ENCODE data around the gene LRRC23. TPM values are rescaled to one million over a fixed set of nuclear protein-coding genes. Genes with fewer than 3 reads are reported as not detected.

Gene LRRC23
- total RNA-seq, 2 experiments from 2014 or later = 5.7 to 6.1 TPM

GRCh38 chr12:6935371-6936193 is 31.0 kb downstream of the LRRC23 start:
- Mint-ChIP-seq H3K4me1 (peaks cover 69% of the 10 kb centered on the region), H3K36me3 (ENCODE audit: low read depth) (peaks cover 38% of the 10 kb centered on the region), H3K27me3 (no peaks in the 10 kb centered on the region), H3K9me3 (no peaks in the 10 kb centered on the region), H3K27ac (peak overlapping the region; percentile 95), H3K4me3 (peak overlapping the region; percentile 88)
- ChIA-PET POLR2A (interaction anchor here (1.0 to 19.4 kb wide), 7 partner anchors 9 to 83 kb away, joined by 4 to 295 read pairs (median 48); partner anchors contain the start of genes ATN1, C12orf57, CDCA3 and PTPN6), CTCF (interaction anchor here (2.4 to 6.5 kb wide), 3 partner anchors 10 to 28 kb away, joined by 15 to 71 read pairs (median 27); partner anchors contain the start of gene ATN1)
- no peak for DNase-seq

DNA sequence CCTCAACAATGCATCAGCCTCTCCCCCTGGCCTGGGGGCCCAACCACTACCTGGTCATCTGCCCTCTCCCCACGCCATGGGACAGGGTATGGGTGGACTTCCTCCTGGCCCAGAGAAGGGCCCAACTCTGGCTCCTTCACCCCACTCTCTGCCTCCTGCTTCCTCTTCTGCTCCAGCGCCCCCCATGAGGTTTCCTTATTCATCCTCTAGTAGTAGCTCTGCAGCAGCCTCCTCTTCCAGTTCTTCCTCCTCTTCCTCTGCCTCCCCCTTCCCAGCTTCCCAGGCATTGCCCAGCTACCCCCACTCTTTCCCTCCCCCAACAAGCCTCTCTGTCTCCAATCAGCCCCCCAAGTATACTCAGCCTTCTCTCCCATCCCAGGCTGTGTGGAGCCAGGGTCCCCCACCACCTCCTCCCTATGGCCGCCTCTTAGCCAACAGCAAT is 31.6 kb downstream of the LRRC23 start:
- Mint-ChIP-seq H3K36me3 (ENCODE audit: low read depth) (peaks cover 38% of the 10 kb centered on the region), H3K4me1 (peaks cover 64% of the 10 kb centered on the region)

GRCh38 chr12:6936636-6937480 is 32.2 kb downstream of the LRRC23 start:
- Mint-ChIP-seq H3K36me3 (ENCODE audit: low read depth) (peaks cover 38% of the 10 kb centered on the region), H3K9me3 (no peaks in the 10 kb centered on the region), H3K27me3 (no peaks in the 10 kb centered on the region), H3K4me3 (peak overlapping the region; percentile 88), H3K27ac (peak overlapping the region; percentile 95), H3K4me1 (peaks cover 61% of the 10 kb centered on the region)
- DNase-seq = peak; percentile 63
- CTCF ChIA-PET = interaction anchor here (0.7 to 6.5 kb wide), 20 partner anchors 8 to 176 kb away, joined by 3 to 71 read pairs (median 10); partner anchors contain the start of genes ATN1, C1RL, LPCAT3 and PTPN6
- POLR2A ChIA-PET = interaction anchor here (0.7 to 19.4 kb wide), 21 partner anchors 10 to 248 kb away, joined by 3 to 295 read pairs (median 6); partner anchors contain the start of genes ATN1, C12orf57, C1RL and CDCA3

More for the DNA sequence above, 31.6 kb downstream of the LRRC23 start:
- H3K9me3 Mint-ChIP-seq = no peaks in the 10 kb centered on the region
- POLR2A ChIA-PET = interaction anchor here (0.7 to 19.4 kb wide), 9 partner anchors 10 to 172 kb away, joined by 4 to 295 read pairs (median 34); partner anchors contain the start of genes ATN1, C12orf57, C1RL and CDCA3
- no peak for DNase-seq
- H3K27ac Mint-ChIP-seq = peak overlapping the region; percentile 95
- no peaks in the 10 kb centered on the region for H3K27me3 Mint-ChIP-seq
- H3K4me3 Mint-ChIP-seq = peak overlapping the region; percentile 88
- CTCF ChIA-PET = interaction anchor here (0.7 to 6.5 kb wide), 3 partner anchors 10 to 27 kb away, joined by 3 to 71 read pairs (median 27); partner anchors contain the start of gene ATN1

DNA sequence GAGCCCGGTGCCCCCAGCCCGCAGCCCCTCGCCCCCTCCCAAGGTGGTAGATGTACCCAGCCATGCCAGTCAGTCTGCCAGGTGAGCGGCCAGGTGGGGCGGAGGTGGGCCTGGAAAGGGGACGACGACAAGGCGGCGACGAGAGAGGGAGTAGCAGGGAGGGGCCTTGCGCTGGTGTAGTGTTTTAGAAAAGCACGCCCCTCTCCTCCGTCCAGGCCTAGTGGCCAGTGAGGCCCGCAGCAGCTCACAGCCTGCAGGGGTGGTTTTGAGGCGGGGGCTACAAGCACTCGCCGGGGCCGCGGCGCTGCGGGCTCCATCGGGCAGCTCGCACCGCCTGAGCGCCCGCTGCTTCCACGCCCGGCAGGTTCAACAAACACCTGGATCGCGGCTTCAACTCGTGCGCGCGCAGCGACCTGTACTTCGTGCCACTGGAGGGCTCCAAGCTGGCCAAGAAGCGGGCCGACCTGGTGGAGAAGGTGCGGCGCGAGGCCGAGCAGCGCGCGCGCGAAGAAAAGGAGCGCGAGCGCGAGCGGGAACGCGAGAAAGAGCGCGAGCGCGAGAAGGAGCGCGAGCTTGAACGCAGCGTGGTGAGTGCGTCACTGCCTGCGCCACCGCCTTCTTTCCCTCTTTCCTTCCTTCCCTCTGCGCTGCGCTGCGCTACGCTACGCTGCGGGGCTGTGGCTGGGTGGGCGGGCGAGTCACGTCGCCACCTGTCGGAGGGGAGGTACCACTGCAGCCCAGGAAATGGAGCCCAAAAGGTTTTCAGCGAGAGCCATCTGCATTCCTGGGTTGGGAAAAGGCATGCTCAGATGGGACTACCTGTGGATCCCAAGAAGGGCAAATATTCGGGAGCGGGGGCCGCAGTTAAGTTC is 33.1 kb downstream of the LRRC23 start:
- peaks cover 38% of the 10 kb centered on the region for H3K36me3 Mint-ChIP-seq (ENCODE audit: low read depth)
- no peaks in the 10 kb centered on the region for H3K9me3 Mint-ChIP-seq
- H3K4me1 Mint-ChIP-seq = peaks cover 54% of the 10 kb centered on the region
- no peaks in the 10 kb centered on the region for H3K27me3 Mint-ChIP-seq
- peak; percentile 96 for DNase-seq
- ChIA-PET POLR2A (interaction anchor here (0.6 to 19.4 kb wide), 25 partner anchors 10 to 397 kb away, joined by 3 to 295 read pairs (median 6); partner anchors contain the start of genes ATN1, C12orf57, CDCA3 and EMG1), CTCF (interaction anchor here (0.6 to 6.5 kb wide), 30 partner anchors 9 to 214 kb away, joined by 3 to 71 read pairs (median 6); partner anchors contain the start of genes ATN1, C1R, C1RL and CDCA3)
- peak overlapping the region; percentile 95 for H3K27ac Mint-ChIP-seq
- H3K4me3 Mint-ChIP-seq = peak overlapping the region; percentile 88

- ChIA-PET CTCF (interaction anchor here (0.8 to 6.5 kb wide), 26 partner anchors 8 to 174 kb away, joined by 3 to 71 read pairs (median 8); partner anchors contain the start of genes ATN1, C1R, C1RL and ENO2), POLR2A (interaction anchor here (0.6 to 19.4 kb wide), 28 partner anchors 9 to 398 kb away, joined by 3 to 295 read pairs (median 5); partner anchors contain the start of genes ATN1, C12orf57, CDCA3 and EMG1)
- Mint-ChIP-seq H3K27ac (peak overlapping the region; percentile 95), H3K9me3 (no peaks in the 10 kb centered on the region), H3K4me1 (peaks cover 52% of the 10 kb centered on the region), H3K27me3 (no peaks in the 10 kb centered on the region), H3K36me3 (ENCODE audit: low read depth) (peaks cover 35% of the 10 kb centered on the region), H3K4me3 (peak overlapping the region; percentile 88)
- DNase-seq = no peak
These were observed 34.0 kb downstream of the LRRC23 start for GRCh38 chr12:6938353-6939190.

GRCh38 chr12:6939191-6939540 is 34.5 kb downstream of the LRRC23 start:
- Mint-ChIP-seq H3K9me3 (no peaks in the 10 kb centered on the region), H3K27ac (peak overlapping the region; percentile 55), H3K27me3 (no peaks in the 10 kb centered on the region), H3K4me1 (peaks cover 49% of the 10 kb centered on the region), H3K4me3 (peak overlapping the region; percentile 10), H3K36me3 (ENCODE audit: low read depth) (peaks cover 29% of the 10 kb centered on the region)
- no peak for DNase-seq
- ChIA-PET CTCF (interaction anchor here (1.1 to 6.5 kb wide), 6 partner anchors 12 to 71 kb away, joined by 3 to 71 read pairs (median 6); partner anchors contain the start of genes SPSB2 and TPI1), POLR2A (interaction anchor here (0.5 to 19.4 kb wide), 9 partner anchors 9 to 90 kb away, joined by 3 to 295 read pairs (median 11); partner anchors contain the start of genes ATN1, C12orf57, PTPN6 and RNU7-1)

GRCh38 chr12:6941267-6941666 is 36.6 kb downstream of the LRRC23 start:
- H3K36me3 Mint-ChIP-seq (ENCODE audit: low read depth) = peaks cover 9% of the 10 kb centered on the region
- no peak overlapping the region for H3K27ac Mint-ChIP-seq
- POLR2A ChIA-PET = interaction anchor here (0.9 to 19.4 kb wide), 10 partner anchors 6 to 167 kb away, joined by 3 to 295 read pairs (median 5); partner anchors contain the start of genes C12orf57, PTPN6, RNU7-1 and SPSB2
- CTCF ChIA-PET = interaction anchor here (6.5 kb wide), 1 partner anchor 22 kb away, joined by 71 read pairs; no protein-coding TSS in a partner anchor
- no peaks in the 10 kb centered on the region for H3K27me3 Mint-ChIP-seq
- no peaks in the 10 kb centered on the region for H3K9me3 Mint-ChIP-seq
- no peak overlapping the region for H3K4me3 Mint-ChIP-seq
- DNase-seq = no peak
- H3K4me1 Mint-ChIP-seq = peaks cover 47% of the 10 kb centered on the region

GRCh38 chr12:6941782-6942181 is 37.2 kb downstream of the LRRC23 start:
- POLR2A ChIA-PET = interaction anchor here (1.0 to 11.8 kb wide), 8 partner anchors 10 to 167 kb away, joined by 3 to 295 read pairs (median 6); partner anchors contain the start of genes ATN1 and LPCAT3
- no peak overlapping the region for H3K27ac Mint-ChIP-seq
- peaks cover 46% of the 10 kb centered on the region for H3K4me1 Mint-ChIP-seq
- peak; percentile 16 for DNase-seq
- no peak overlapping the region for H3K4me3 Mint-ChIP-seq
- H3K27me3 Mint-ChIP-seq = no peaks in the 10 kb centered on the region
- no peaks in the 10 kb centered on the region for H3K9me3 Mint-ChIP-seq
- CTCF ChIA-PET = interaction anchor here (6.5 kb wide), 1 partner anchor 22 kb away, joined by 71 read pairs; no protein-coding TSS in a partner anchor
- H3K36me3 Mint-ChIP-seq (ENCODE audit: low read depth) = peaks cover 4% of the 10 kb centered on the region

- Mint-ChIP-seq H3K4me3 (no peak overlapping the region), H3K27ac (peak overlapping the region; percentile 93), H3K9me3 (no peaks in the 10 kb centered on the region), H3K36me3 (ENCODE audit: low read depth) (peaks cover 3% of the 10 kb centered on the region), H3K4me1 (peaks cover 49% of the 10 kb centered on the region), H3K27me3 (no peaks in the 10 kb centered on the region)
- DNase-seq = no peak
- POLR2A ChIA-PET = interaction anchor here (1.8 to 11.8 kb wide), 6 partner anchors 11 to 76 kb away, joined by 6 to 1188 read pairs (median 95); partner anchors contain the start of genes ATN1, EMG1, LPCAT3 and PHB2
- CTCF ChIA-PET = interaction anchor here (5.7 to 11.2 kb wide), 2 partner anchors 19 to 26 kb away, joined by 42 to 465 read pairs; no protein-coding TSS in a partner anchor
These were observed 37.7 kb downstream of the LRRC23 start for GRCh38 chr12:6942331-6942665.

DNA sequence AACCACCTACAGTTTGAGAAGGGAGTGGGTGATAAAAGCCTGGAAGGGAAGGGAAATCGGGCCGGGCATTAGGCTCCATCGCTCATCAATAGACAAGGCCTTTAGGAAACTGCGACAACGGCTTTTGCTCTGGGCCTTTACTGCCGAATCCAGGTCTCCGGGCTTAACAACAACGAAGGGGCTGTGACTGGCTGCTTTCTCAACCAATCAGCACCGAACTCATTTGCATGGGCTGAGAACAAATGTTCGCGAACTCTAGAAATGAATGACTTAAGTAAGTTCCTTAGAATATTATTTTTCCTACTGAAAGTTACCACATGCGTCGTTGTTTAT is 38.7 kb downstream of the LRRC23 start:
- H3K4me1 Mint-ChIP-seq = peaks cover 54% of the 10 kb centered on the region

More for the DNA sequence above, 38.7 kb downstream of the LRRC23 start:
- Mint-ChIP-seq H3K36me3 (ENCODE audit: low read depth) (peaks cover 3% of the 10 kb centered on the region), H3K9me3 (no peaks in the 10 kb centered on the region), H3K27ac (peak overlapping the region; percentile 93), H3K27me3 (no peaks in the 10 kb centered on the region), H3K4me3 (peak overlapping the region; percentile 86)
- DNase-seq = peak; percentile 85
- ChIA-PET POLR2A (interaction anchor here (0.8 to 11.8 kb wide), 52 partner anchors 9 to 1017 kb away, joined by 3 to 1188 read pairs (median 6); partner anchors contain the start of genes ATN1, C1R, C1RL and CD4), CTCF (interaction anchor here (0.6 to 11.2 kb wide), 16 partner anchors 9 to 170 kb away, joined by 3 to 465 read pairs (median 10); partner anchors contain the start of genes C1R, C1RL, CDCA3 and LPCAT3)

Data from activated CD4-positive, alpha-beta memory T cell treated with anti-CD3 and anti-CD28 coated beads, Interleukin-2, amount 10 ng/mL, durations not matched to agents 7 days and 5 days (primary cell).